Measurements from ENCODE around the gene ZNF787. TPM values are rescaled to one million over a fixed set of nuclear protein-coding genes. Genes with fewer than 3 reads are reported as not detected.

ZNF787 gene
- total and polyA plus RNA-seq, 2 of the 8 experiments (the other 6 are each of a cell fraction or from before 2014, with no cell fraction given), result 19.7 to 56.0 TPM

DNA sequence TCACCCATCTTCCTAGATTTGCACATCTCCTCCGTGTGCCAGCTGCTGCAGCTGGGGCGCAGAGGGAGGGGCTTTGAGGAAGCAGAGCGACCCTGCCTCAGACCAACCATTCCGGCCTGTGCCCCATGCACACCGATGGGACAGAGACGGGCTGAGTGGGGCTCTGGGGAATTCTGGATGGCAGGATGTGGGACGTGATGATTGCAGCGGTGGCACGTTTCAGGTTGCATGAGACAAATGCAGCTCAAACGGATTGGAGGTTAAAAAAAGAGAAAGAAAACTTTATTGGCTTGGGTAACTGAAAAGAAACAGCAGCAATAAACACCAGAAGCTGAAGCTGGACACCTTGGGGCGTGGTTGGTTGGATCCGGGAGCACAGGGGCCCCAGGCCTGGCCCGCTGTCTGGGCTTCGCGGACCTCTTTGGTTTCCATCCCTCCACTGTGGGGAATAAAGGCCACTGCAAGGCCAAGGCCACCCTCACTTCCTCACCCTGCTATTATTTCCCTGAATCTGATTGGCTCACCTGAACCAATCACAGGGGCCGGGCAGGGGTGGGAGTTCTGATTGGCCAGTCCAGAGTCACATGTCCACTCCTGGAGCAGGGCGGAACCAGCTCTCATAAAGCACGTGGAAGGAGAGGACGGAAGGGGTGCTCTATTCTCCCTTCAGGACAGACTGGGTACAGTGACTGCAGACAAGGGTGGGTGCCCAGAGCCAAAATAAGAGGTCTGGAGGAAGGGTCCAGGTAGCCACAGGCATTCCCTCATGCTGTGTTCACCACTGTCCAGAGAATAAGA, 6.1 kb upstream of the ZNF787 start:
- no peak overlapping the region for H3K23ac ChIP-seq (ENCODE audit: insufficient read length)
- H2AFZ ChIP-seq (ENCODE audit: low read length), result no peak overlapping the region
- H2AK5ac ChIP-seq (ENCODE audit: low read depth, low read length), result no peak overlapping the region
- H2BK15ac ChIP-seq (ENCODE audit: low read length), result no peak overlapping the region
- no peak overlapping the region for H3K4ac ChIP-seq (replicated peaks; ENCODE audit: insufficient read length, low read depth, low read length)
- no peak overlapping the region for H2BK120ac ChIP-seq (replicated peaks; ENCODE audit: low read depth, low read length)
- H3K79me2 ChIP-seq (ENCODE audit: control insufficient read depth in 1 of 2, insufficient read depth in 2 of 2, low read length in 2 of 2), result no peaks in the 10 kb centered on the region
- no peaks in the 10 kb centered on the region; a peak in 1 of 7 replicates for H3K27me3 ChIP-seq (replicated peaks in 1 of 4; ENCODE audit: control insufficient read depth in 3 of 4, extremely low read depth in 1 of 4, insufficient read depth in 3 of 4, low read length in 3 of 4)
- H3K79me1 ChIP-seq (ENCODE audit: low read depth, low read length), result no peaks in the 10 kb centered on the region
- H4K91ac ChIP-seq (replicated peaks; ENCODE audit: insufficient read length, low read length), result no peak overlapping the region
- H4K8ac ChIP-seq (ENCODE audit: extremely low read depth, insufficient read depth, low read length), result no peak overlapping the region; the same call in none of the 2 replicates
- no peak overlapping the region for H3K14ac ChIP-seq (ENCODE audit: insufficient read length)
- FAIRE-seq (no peak), DNase-seq (ENCODE audit: low read depth in 1 of 2, low spot score in 2 of 2) (no peak)
- H2BK12ac ChIP-seq (ENCODE audit: low read depth, low read length), result no peak overlapping the region
- no peak overlapping the region for H3K18ac ChIP-seq (ENCODE audit: extremely low read depth, low read length)
- H3K4me1 ChIP-seq (replicated peaks in 1 of 4; ENCODE audit: control insufficient read depth in 3 of 4, insufficient read depth in 4 of 4, low read length in 3 of 4), result no peaks in the 10 kb centered on the region; a peak in 1 of 7 replicates
- no peaks in the 10 kb centered on the region for H4K20me1 ChIP-seq (replicated peaks in 1 of 2; ENCODE audit: control insufficient read depth in 1 of 2, insufficient read depth in 2 of 2, low read length in 2 of 2)
- no peak overlapping the region for H2BK5ac ChIP-seq (ENCODE audit: low read depth, low read length)
- no peak overlapping the region for H3K27ac ChIP-seq (ENCODE audit: low read depth, low read length)
- H2BK20ac ChIP-seq (ENCODE audit: low read length), result no peak overlapping the region
- no peak overlapping the region for H3K4me3 ChIP-seq (ENCODE audit: extremely low read depth in 1 of 4, insufficient read depth in 2 of 4, low read depth in 3 of 4, low read length in 4 of 4)
- 92% methylated on average over 19 of the region's 19 CpGs; no CpG with 5 or more reads in 1 of the 2 experiments for WGBS, 2 experiments (ENCODE audit: extremely low coverage in 1 of 2, insufficient coverage in 1 of 2, insufficient read length in 1 of 2, insufficient replicate concordance in 2 of 2, low coverage in 1 of 2, low lambda C conversion rate in 2 of 2, missing lambda C conversion rate in 1 of 2)
- ChIA-PET POLR2A (ENCODE audit: partially characterized antibody) (no interaction called here), CTCF (ENCODE audit: partially characterized antibody) (interaction anchor here (0.6 to 1.5 kb wide), 5 partner anchors 13 to 48 kb away, joined by 3 to 8 read pairs (median 4); partner anchors contain the start of gene GALP)
- no peak overlapping the region for H3K56ac ChIP-seq (replicated peaks; ENCODE audit: insufficient read length, low read depth, low read length)
- no peaks in the 10 kb centered on the region for H3K9me3 ChIP-seq (ENCODE audit: insufficient read depth in 2 of 2, low read depth in 1 of 2, low read length in 1 of 2)
- H4K5ac ChIP-seq (ENCODE audit: insufficient read length, low read depth, low read length), result no peak overlapping the region
- H3K9ac ChIP-seq (replicated peaks in 1 of 4; ENCODE audit: extremely low read depth in 1 of 4, low read depth in 3 of 4, low read length in 3 of 4), result no peak overlapping the region
- H3K36me3 ChIP-seq (ENCODE audit: control insufficient read depth in 2 of 4, insufficient read depth in 4 of 4, low read length in 3 of 4), result no peaks in the 10 kb centered on the region
- H3K4me2 ChIP-seq (ENCODE audit: insufficient read depth in 1 of 2, low read depth in 2 of 2, low read length in 2 of 2), result no peak overlapping the region
- no peaks in the 10 kb centered on the region for H3K23me2 ChIP-seq (ENCODE audit: low read depth, low read length)
- TF ChIP-seq MAX (IDR thresholded peaks at IDR 0.05) (peak; percentile 85), KDM5A (IDR thresholded peaks at IDR 0.05; ENCODE audit: low read length) (no peak), TEAD4 (IDR thresholded peaks at IDR 0.05; ENCODE audit: low read depth, low read length) (no peak), BRCA1 (IDR thresholded peaks at IDR 0.05; ENCODE audit: low read depth, low read length) (no peak), ATF3 (IDR thresholded peaks at IDR 0.05; ENCODE audit: insufficient read depth, low read depth, low read length) (no peak), KDM1A (IDR thresholded peaks at IDR 0.05; ENCODE audit: borderline replicate concordance, low read length) (no peak)
- TF ChIP-seq, protein P1, sequence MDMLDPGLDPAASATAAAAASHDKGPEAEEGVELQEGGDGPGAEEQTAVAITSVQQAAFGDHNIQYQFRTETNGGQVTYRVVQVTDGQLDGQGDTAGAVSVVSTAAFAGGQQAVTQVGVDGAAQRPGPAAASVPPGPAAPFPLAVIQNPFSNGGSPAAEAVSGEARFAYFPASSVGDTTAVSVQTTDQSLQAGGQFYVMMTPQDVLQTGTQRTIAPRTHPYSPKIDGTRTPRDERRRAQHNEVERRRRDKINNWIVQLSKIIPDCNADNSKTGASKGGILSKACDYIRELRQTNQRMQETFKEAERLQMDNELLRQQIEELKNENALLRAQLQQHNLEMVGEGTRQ (IDR thresholded peaks at IDR 0.05; ENCODE audit: low read length), result peak; percentile 63
- TF ChIP-seq, protein P2, sequence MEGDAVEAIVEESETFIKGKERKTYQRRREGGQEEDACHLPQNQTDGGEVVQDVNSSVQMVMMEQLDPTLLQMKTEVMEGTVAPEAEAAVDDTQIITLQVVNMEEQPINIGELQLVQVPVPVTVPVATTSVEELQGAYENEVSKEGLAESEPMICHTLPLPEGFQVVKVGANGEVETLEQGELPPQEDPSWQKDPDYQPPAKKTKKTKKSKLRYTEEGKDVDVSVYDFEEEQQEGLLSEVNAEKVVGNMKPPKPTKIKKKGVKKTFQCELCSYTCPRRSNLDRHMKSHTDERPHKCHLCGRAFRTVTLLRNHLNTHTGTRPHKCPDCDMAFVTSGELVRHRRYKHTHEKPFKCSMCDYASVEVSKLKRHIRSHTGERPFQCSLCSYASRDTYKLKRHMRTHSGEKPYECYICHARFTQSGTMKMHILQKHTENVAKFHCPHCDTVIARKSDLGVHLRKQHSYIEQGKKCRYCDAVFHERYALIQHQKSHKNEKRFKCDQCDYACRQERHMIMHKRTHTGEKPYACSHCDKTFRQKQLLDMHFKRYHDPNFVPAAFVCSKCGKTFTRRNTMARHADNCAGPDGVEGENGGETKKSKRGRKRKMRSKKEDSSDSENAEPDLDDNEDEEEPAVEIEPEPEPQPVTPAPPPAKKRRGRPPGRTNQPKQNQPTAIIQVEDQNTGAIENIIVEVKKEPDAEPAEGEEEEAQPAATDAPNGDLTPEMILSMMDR (IDR thresholded peaks at IDR 0.05; ENCODE audit: control extremely low read depth in 1 of 3, insufficient read depth in 1 of 3, low read depth in 1 of 3, low read length in 3 of 3), result no peak

All from H1 (cell line).